Right lobe of liver (tissue), 4 donors: Measurements from ENCODE around the gene CNTNAP5.

Experiments used
- CTCF ChIP-seq, 4 donors: fragments of 200-600 bp in 3 of 4; fragments of 450-650 bp in 1 of 4; IDR thresholded peaks; one replicate each; pipeline versions ENCODE4 v1.5.1 to v1.8.0; 2016 to 2022; ENCODE audit warnings: antibody characterized with exemption in 4 of 4, mild to moderate bottlenecking in 2 of 4
- POLR2A ChIP-seq: fragments of 450-650 bp; IDR thresholded peaks from one replicate; pipeline ENCODE4 v1.6.1; 2017; ENCODE audit warnings: antibody characterized with exemption, mild to moderate bottlenecking
- donor health status: DM: no; HTN: no; CAD: no.
- donor health status: DM: no; HTN: no; CAD: no.
- donor health status: DM: no; HTN: yes; CAD: no.

GRCh38 chr2:124035001-124035400, 9.9 kb downstream of the CNTNAP5 start:
- TF ChIP-seq CTCF (IDR thresholded peaks at IDR 0.05): no peak
- no peak for TF ChIP-seq POLR2A
